ENCODE measurements around the gene MYH7.
"Not testable (repeated sequence)": the region's sequence is repeated elsewhere in the genome, so short reads cannot be mapped to it uniquely, and the experiment has no call there.

MYH7 gene

DNA sequence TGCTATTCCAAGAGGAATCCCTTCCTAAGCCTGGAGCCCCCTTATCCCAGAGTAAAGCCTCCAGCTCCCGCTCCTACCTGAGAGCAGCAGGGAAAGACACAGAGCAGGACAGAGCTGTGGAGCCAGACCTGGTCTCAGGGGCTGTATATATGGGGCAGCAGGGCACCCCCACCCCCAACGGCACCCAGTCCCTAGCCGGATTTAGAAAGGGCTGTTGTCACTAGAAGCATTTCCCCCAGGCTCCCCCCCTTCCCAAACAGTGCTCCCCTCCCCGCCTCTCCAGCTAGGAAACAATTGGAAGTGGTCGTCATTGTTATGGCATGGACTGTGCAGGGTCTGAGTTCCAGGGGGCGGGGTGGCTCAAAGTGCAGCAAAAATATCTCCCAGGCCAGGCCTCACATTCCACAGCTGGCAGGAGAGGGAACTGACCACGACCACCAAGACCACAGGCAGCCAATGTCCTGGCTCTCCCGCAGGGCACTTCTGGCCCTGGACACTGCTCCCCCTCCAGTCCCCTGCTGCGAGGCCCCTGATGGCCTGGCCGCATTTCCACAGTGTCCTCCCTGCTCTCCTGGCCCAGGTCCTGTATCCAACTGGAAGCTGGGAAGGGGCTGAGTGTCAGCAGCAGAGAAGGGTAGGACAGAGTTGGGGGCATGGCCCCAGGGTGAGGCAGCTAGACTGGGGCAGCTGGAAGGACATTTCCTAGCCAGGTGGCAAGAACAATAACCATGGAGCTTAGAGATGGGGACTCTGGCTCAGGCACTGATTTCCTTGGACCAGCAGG lies at the start of gene MYH7:
TSS of gene MYH7 (minus strand) at position 118 of the 784 bp plus-strand sequence. CDS start 1,928 bp downstream, outside the sequence.
- DNase-seq (ENCODE audit: low read depth): no peak

DNA sequence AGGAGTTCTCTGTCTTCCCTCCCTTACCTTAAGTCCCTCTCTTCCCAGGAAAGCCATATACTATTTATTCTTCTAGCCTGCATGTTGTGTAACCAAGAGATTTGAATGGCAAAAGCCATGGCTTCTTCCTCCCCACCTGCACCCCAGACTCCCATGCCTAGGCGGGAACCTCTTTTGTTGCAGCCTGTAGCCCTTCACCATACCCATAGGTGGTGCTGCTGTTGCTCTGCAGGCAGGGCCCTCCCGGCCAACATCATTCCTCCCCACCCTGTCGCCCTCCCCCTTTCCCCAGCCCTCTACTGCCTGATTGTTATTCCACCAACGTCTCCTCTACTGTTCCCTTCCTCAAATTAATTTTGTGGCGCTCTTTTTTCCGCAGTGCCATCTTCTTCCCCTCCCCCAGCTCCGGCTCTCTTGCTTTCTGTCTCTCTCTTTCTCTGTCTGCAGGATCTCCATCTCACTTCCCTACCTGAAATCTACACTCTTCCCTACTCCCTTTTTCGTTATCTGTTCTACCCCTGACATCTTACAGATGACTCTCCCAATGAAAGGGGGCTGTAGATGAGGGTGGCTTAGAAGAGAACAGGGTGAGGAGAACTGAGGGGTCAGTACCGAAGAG lies 47.9 kb upstream of the MYH7 start:
- DNase-seq (ENCODE audit: low read depth): no peak

DNA sequence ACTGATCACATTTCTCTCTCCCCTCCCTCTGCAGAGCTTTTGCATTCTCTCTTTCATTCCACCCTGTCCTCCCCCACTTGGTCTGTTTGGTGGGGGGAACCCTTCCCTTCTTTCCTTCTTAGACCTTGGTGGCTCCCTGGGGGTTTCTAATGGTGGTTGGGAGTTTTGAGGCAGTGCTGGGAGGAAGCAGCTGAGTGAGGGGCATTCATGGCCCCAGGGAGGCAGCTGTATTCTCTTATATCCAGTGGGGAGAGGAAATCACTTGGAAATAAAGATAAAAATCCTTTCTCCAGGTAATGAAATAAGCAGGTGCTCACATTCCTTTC lies 47.3 kb upstream of the MYH7 start:
- DNase-seq (ENCODE audit: low read depth): no peak

DNA sequence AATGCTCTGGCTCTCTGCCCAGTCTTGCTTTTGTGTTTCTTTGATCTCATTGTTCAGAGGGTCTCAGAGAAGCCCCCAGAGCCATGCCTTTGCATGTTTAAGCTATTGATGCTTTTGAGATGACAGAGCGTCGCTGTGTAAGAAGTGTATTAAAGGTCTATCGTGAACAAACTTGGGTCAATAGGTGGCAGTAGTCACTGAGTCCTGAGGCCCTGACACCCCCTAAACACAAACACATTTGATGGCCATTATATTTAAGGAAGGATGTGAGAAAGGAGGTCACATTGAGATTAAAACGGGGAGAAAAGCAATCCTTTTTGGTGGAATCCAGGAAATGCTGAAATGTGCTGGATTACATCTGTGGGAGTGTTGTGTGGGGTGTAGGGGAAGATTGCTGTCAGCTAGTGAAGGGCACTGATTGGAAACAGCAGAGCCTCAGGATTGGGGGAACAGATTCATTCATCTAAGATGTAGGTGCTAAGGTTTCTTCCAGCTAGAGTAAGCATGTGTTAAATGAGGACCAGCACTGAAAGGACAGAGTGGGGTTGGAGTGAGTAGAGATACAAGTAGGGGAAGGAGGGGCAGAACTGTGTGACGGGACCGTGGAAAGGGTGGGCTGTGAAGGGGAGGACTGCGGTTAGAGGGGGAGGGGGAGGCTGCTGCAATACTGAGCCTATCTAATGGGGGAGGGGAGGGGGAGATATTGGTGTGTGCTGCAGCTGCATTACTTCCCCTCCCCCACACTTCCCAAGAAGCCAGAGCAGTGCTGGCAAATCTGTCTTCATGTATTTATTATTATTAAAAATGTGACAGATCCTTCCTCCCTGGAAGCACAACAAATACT lies 46.7 kb upstream of the MYH7 start:
- DNase-seq (ENCODE audit: low read depth): no peak

DNA sequence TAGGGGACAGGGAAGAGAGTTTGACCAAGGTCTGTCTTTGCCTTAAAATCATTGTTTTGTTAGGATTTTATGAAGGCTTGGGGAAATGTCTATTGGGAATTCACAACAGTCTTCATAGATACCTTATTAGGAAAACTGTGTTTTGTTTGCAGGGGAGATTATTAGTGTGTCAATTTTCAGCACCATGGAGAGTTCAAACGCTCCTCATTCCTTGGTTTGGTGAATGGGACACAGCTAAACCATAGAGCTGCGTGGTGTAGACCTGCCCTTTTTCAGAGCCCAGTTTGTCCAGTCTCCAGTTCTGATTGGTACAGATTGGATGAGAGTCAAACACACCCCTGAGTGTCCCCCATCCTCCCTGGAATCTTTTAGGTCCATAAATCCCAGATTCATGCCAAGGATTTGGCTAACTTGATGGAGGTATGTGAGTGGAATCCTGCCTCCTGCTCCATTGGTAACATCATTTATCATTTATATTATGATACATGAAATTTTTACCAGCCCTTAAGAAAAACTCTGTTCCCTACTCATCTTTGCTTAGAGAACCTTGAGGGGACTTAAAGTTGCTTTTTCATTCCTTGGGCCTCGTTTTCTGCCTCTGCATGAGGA lies 46.0 kb upstream of the MYH7 start:
- no peak for DNase-seq (ENCODE audit: low read depth)

DNA sequence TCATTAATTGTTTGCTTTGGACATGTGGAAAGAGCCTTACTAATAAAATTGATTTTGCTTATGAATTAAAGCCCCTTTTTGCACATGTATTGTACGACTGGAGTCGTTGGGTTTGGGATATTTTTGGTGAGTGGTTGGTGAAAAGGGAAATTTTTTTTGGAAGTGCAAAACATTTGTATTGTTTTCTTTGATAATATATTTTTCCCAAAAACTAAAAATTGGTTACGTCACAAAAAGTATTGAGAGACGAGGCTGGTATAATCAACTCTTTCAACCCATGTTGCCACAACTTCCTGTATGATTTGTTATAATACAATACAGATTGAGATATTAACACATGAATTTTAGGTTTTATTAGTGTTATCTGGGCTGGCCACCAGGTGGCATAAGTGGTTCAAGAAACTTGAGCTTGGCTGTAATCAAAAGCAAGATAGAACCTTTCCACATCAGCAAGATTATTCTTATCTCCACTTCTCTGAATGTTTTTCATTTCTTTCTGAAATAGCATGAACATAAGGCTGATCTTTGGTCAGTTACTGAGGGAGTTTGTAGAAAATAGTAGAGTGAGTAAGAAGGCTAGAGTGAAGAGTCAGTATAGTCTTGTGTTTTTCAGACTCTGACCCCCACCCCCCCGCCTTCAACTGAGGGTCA lies 42.8 kb upstream of the MYH7 start:
- no peak for DNase-seq (ENCODE audit: low read depth)

DNA sequence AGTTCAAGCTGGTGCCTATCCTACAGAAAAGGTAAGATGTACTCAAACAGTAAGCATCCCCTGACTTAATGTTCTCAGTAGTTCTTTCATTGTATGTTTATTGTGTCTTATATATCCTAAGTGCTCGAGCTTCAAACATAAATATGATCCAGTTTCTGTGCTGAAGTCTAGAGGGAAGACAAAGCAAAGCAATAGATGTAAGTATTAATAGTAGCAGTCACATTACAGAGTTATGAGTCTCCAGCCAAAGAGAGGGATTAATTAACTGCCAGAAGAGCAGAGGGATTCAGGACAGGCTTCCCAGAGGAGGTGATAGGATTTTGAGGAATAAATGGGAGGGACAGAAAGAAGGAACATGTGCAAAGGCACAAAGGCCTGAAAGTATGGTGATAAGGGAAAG lies 35.5 kb upstream of the MYH7 start:
- no peak for DNase-seq (ENCODE audit: low read depth)

DNA sequence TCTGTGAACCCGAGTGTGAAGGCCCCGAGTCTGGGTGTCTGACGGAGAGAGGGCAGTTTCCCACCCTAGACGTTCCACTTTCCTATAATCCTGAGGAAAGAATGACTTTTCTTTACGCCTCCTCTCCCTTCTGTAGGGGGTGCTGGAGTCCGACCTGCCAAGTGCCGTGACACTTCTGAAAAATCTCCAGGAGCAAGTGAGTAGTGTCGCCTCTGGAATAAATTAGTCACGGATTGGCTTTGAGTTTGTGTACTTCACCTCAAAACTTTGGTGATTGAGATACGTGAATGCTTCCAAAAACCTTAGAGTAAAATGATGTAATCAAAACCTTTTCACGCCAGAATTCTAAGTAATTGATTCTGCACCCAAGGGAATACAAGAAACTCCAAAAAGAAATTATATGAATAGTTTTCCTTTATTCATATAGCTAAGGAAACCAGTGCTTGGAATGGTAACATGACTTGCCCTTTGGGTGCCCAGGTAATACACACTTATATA lies 34.5 kb upstream of the MYH7 start:
- DNase-seq (ENCODE audit: low read depth): no peak

DNA sequence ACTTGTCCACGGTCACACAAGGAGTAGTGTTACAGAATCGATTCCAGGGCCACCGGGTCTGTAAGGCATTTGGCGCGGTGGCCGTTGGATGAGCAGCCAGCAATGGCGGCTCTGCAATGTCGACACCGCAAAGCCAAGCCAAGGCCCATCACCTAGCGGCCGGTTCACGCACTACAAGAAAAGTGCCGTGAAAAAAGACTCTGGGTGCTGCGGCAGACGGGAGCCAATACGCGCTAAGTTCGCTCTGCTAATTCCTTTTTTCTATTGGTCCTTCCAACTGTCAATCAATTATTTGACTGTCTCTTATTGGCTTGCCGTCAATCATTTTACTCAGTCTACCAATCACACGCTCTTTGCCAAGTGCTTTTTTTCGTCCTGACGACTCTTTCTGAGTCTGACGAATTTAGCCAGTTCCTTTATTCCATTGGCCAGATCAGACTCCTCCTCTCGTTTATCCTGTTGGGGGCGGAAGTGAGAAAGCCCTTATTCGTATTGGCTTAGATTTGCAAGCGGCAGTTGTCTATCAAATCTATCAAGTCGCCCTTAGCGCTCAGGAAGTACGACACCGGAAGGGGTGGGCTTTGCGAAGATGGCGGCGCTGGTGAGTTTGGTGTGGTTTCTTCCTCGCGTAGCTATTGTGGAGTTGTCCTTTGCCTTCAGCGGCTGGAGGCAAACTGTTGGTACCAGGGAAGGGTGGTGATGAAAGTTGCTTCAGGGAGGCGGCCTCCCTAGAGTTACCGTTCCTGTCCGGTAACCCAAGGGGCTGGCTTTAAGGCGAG lies 33.9 kb upstream of the MYH7 start, which contains the start of gene NGDN:
TSS of gene NGDN (plus strand) at position 577 of the 779 bp plus-strand sequence. CDS start at position 590, 13 bp downstream.
- peak; percentile 96 for DNase-seq (ENCODE audit: low read depth)

DNA sequence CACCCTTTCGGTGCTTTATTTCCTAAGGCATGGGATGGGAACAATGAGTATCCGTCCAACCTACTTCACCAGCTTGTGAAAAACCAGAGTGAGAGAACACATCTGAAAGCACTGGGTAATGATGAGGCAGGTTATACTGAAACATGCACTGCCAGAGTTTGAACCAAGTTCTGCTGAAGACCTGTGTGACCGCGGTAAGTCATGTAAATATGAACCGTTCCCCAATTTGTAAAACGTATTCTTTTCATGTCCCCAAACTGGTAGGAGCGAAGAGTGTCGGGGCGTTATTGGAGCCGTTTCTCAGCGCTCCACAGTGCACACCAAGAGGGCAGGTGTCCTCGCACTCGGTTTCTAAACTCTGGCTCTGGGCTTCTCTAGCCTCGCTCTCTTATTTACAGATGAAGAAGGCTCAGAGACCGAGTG lies 33.3 kb upstream of the MYH7 start:
- no peak for DNase-seq (ENCODE audit: low read depth)

DNA sequence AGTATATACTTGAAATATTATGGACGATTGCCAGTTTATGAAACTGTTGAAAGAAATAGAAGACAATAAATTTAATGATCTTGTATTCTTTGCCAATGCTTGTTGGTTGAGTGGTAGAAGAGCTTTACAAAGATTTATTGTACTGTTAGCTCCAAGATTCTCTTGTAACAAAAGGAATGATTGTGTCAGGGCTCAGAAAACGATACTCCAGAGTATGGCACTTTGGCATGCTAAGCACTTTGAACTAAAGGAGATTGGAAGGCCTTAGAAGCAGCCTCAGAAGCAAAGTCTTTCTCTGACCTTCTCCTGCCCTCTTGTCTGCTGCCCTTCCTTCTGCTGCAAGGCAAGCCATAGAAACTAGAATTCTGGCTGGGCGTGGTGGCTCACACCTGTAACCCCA lies 29.8 kb upstream of the MYH7 start:
- DNase-seq (ENCODE audit: low read depth): no peak

DNA sequence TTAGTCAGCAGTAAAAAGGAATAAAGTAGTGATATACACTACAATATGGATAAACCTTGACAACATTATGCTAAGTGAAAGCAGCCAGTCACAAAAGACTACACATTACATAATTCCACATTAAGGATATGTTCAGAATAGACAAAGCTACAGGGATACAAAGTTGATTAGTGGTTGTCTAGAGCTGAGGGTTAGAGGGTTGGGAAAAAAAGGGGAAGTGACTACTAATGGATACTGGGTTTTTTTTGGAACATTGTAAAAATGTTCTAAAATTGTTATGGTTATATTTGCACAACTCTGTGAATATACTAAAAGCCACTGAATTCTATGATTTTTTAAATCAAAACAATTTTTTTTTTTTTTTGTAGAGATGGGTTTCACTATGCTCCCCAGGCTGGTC lies 29.2 kb upstream of the MYH7 start:
- DNase-seq (ENCODE audit: low read depth): no peak

DNA sequence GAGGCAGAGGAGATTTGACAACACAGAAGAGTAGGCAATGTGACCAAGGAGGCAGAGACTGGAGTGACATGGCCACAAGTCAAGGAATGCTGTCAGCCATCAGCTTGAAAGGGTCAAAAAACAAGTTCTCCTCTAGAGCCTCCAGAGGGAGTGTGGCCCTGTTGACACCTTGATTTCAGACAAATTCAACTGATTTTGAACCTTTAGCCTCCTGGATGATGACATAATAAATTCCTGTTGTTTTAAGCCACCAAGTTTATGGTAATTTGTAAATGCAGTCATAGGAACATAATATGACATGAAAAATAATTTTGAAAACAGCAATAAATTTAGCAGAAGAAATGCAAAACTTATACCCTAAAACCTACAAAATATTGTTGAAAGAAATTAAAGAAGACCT lies 25.5 kb upstream of the MYH7 start:
- no peak for DNase-seq (ENCODE audit: low read depth)

DNA sequence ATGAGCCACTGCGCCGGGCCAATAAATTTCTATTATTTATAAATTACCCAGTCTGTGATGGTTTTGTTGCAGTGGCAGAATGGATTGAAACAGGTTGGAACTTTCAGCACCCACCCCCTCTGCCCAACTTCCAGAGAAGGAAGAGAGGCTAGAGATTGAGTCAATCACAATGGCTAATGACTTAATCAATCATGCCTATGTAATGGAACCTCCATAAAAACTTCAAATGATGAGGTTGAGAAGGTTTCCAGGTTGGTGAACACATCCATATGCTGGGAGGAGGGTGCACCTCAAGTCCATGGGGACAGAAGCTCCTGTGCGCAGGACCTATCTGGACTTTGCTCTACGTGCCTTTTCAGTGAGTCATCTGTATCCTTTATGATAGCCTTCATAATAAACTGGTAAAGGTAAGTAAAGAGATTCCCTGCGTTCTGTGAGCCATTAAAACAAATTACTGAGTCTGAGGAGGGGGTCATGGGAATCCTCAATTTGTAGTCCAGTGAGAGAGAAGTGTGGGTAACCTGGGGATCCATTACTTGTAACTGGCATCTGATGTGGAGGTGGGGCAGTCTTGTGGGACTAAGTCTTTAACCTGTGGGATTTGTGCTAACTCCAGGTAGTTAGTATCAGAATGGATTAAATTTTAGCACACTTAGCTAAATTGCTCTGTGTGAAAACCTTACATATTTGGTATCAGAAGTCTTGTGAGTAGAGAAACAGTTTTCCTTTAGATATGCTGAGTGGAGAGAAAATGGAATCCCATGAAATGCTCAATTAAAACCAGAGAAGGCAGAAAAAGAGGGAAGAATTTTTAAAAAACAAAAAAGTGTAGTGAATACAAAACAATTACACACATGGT lies 22.4 kb upstream of the MYH7 start:
- no peak for DNase-seq (ENCODE audit: low read depth)

DNA sequence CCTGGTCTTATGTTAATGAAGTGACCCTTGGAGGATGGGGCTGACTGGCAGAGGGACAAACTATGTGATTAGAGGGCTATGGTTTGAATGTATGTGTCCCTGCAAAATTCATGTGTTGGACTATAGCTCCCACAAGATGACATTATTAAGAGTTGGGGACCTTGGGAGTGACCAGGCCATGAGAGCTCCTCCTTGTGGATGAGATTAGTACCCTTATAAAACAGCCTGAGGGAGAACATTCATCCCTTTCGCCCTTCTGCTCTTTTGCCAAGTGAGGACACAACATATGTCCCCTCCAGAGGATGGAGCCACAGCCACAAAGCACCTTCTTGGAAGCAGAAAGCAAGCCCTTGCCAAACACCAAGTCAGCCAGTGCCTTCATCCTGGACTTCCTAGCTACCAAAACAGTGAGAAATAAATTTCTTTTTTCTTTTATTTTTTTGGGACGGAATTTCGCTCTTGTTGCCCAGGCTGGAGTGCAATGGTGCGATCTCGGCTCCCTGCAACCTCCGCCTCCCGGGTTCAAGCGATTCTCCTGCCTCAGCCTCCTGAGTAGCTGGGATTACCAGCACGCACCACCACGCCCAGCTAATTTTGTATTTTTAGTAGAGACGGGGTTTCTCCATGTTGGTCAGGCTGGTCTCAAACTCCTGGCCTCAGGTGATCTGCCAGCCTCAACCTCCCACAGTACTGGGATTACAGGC lies 21.6 kb upstream of the MYH7 start:
- DNase-seq (ENCODE audit: low read depth): not testable (repeated sequence)

DNA sequence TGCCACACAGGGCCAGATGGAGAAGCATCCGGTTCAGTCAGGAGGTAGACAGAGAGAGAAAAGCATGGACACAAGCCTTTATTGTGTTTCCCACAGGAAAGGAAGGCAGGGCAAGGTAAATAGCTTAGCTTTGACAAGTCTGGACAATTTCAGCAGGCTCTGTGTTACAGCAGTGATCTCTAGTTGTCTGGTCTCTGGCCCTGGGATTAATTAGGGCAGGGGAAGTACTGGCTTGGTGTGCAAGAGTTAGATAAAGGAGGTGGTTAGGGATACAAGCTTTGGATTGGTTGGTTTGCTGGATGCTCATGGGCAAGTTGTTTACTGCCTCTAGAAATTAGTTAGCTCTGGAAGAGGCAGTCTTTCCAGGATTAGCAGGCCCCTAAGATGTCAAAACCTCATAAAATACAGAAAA lies 19.0 kb upstream of the MYH7 start:
- peak; percentile 66 for DNase-seq (ENCODE audit: low read depth)

DNA sequence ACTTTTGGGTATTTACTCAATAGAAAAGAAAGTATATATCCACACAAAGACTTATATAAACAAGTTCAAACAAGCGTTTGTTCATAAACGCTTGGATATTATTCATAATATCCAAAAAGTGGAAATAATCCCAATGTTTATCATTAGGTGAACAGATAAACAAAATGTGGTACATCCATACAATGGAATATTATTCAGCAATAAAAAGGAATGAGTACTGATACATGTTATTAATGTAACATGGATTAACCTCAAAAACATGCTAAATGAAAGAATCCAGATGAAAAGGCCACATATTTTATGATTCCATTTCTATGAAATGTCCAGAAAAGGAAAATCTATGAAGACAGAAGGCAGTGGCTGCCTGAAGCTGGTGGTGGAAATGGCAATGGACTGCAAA lies 16.8 kb upstream of the MYH7 start:
- no peak for DNase-seq (ENCODE audit: low read depth)

DNA sequence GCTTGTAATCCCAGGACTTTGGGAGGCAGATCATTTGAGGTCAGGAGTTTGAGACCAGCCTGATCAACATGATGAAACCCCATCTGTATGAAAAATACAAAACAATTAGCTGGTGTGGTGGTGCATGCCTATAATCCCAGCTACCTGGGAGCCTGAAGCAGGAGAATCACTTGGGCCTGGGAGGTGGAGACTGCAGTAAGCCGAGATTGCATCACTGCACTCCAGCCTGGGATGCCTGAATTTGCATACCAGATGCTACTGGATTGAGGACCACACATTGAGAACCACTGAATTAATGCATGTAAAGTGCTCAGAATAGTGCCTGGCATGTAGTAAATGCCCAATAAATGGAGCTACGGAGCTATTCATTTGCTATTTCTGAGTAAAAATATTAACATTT lies 14.9 kb upstream of the MYH7 start:
- no peak for DNase-seq (ENCODE audit: low read depth)

DNA sequence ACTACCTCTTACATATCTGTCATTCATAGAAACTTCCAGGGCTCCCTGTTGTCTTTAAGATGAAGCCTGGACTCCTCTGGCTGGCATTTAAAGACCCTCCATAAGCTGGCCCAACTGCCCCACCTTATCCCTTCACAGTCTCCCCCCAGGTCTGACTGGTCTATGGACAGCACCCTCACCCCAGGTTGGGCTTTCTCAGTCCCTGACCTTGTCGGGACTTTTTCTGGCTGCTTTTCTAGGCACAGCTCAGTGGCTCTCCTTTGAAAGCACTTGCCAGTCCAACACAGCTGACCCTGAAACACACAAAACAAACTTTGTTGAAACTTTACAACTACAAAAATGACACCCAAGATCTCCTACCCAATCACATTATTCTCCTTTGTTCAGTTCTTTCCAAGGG lies 13.9 kb upstream of the MYH7 start:
- no peak for DNase-seq (ENCODE audit: low read depth)
